Astrocyte (in vitro differentiated cells and primary cell): ENCODE results near the gene CCT5.

Experiments
- EZH2 ChIP-seq: IDR thresholded peaks from 2 replicates; pipeline ENCODE4 v1.6.1; 2012; ENCODE audit warnings: mild to moderate bottlenecking, low read length, inconsistent platforms; ENCODE audit not compliant: insufficient read depth
- TF ChIP-seq, protein P1 (sequence below): IDR thresholded peaks from 2 replicates; pipeline ENCODE4 v1.5.1; 2011; ENCODE audit warnings: low read depth, mild to moderate bottlenecking, inconsistent platforms, low read length, moderate library complexity; ENCODE audit not compliant: insufficient read depth

DNA sequence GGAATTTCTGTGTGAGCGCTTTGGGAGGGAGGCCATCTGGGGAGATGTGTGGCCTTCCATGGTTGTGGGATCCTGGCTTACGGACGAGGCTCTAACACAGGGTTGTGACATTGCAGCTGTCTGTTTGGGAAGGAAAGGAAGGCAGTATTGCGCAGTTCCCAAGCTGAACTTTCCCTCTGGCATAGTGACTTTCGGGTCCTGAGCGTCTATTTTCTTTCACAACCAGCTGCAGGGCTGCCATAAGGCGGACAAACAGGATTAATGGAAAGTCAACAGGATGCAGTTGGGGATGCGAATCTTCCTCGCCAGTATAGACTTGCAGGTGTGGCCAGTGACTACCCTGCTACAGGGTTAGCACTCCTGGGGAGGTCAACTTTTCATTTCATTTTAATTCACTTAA lies 25.9 kb downstream of the CCT5 start:
- TF ChIP-seq, protein P1, sequence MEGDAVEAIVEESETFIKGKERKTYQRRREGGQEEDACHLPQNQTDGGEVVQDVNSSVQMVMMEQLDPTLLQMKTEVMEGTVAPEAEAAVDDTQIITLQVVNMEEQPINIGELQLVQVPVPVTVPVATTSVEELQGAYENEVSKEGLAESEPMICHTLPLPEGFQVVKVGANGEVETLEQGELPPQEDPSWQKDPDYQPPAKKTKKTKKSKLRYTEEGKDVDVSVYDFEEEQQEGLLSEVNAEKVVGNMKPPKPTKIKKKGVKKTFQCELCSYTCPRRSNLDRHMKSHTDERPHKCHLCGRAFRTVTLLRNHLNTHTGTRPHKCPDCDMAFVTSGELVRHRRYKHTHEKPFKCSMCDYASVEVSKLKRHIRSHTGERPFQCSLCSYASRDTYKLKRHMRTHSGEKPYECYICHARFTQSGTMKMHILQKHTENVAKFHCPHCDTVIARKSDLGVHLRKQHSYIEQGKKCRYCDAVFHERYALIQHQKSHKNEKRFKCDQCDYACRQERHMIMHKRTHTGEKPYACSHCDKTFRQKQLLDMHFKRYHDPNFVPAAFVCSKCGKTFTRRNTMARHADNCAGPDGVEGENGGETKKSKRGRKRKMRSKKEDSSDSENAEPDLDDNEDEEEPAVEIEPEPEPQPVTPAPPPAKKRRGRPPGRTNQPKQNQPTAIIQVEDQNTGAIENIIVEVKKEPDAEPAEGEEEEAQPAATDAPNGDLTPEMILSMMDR: no peak
- TF ChIP-seq EZH2: no peak
